ENCODE data around the gene EME2. TPM values are rescaled to one million over a fixed set of nuclear protein-coding genes. Genes with fewer than 3 reads are reported as not detected.

EME2 gene
- total and polyA plus RNA-seq, 11 donors = 3.4 to 12.9 (median 6.0) TPM

DNA sequence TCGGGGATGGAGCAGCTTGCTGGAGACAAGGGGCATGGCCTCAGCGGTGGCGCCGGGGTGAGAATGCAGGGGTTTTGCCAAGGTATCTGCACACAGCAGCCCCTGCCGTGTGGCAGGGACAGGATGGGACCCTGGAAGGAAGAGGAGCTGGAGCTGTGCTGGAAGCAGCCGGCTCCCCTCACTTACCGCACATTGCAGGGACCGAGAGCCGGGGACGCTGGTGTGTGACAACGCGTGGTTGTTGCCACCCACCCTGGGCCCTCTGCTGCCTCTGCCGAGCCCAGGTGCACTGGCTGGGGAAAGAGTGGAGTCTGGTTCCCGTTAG is 13.2 kb downstream of the EME2 start:
- Histone ChIP-seq H3K4me3 (no peak overlapping the region), H3K9me3 (no peaks in the 10 kb centered on the region), H3K27me3 (no peaks in the 10 kb centered on the region), H3K36me3 (peaks cover 0 to 50% (median 35%) of the 10 kb centered on the region in 9 donors), H3K27ac (no peak overlapping the region), H3K4me1 (peaks cover 2 to 43% (median 20%) of the 10 kb centered on the region in 12 donors)
- TF ChIP-seq POLR2A (IDR thresholded peaks at IDR 0.05) = no peak
- TF ChIP-seq, protein P1, sequence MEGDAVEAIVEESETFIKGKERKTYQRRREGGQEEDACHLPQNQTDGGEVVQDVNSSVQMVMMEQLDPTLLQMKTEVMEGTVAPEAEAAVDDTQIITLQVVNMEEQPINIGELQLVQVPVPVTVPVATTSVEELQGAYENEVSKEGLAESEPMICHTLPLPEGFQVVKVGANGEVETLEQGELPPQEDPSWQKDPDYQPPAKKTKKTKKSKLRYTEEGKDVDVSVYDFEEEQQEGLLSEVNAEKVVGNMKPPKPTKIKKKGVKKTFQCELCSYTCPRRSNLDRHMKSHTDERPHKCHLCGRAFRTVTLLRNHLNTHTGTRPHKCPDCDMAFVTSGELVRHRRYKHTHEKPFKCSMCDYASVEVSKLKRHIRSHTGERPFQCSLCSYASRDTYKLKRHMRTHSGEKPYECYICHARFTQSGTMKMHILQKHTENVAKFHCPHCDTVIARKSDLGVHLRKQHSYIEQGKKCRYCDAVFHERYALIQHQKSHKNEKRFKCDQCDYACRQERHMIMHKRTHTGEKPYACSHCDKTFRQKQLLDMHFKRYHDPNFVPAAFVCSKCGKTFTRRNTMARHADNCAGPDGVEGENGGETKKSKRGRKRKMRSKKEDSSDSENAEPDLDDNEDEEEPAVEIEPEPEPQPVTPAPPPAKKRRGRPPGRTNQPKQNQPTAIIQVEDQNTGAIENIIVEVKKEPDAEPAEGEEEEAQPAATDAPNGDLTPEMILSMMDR (IDR thresholded peaks at IDR 0.05) = no peak
- DNase-seq = peak in 1 of 5 donors; percentile 24
- 87 to 91% (median 87%) methylated on average over 13 to 14 of the region's 14 CpGs for WGBS, 4 donors
- no peak for ATAC-seq
- intact Hi-C loops (cut with DNase I) = no loop called here

DNA sequence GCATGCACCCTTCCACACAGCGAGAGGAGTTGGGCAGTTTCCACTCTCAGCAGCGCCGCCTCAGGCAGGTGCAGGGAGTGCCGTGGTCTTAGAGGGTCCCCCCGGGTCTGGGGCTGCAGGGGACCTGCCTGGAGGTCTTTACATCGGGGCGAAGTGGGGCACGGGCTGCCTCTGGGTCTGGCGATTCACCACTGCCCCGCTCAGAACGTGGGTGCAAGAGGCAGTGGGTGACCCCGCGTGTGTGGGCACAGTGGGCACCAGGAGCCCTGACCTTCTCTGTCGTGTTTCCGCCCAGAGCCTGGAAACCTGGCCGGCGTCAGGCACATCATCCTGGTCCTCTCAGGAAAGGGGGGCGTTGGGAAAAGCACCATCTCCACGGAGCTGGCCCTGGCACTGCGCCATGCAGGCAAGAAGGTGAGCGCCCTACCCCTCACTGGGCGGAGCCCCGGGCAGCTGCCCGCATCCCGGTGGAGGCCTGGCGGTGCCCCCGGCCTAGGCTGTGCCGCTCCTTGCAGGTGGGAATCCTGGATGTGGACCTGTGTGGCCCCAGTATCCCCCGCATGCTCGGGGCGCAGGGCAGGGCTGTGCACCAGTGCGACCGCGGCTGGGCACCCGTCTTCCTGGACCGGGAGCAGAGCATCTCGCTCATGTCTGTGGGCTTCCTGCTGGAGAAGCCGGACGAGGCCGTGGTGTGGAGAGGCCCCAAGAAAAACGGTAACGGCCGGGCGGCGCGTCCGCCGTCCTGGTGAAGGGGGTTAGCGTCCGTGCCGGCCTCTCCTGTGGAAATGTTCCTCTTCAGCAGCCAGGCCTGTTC is 13.8 kb downstream of the EME2 start:
- ATAC-seq (no peak), DNase-seq (peak; percentile 7 to 67 (median 21))
- H3K4me1 ChIP-seq = peaks cover under 1 to 36% (median 14%) of the 10 kb centered on the region in 12 donors
- intact Hi-C loops (cut with DNase I) = no loop called here
- no peaks in the 10 kb centered on the region for H3K9me3 ChIP-seq
- no peaks in the 10 kb centered on the region for H3K27me3 ChIP-seq
- H3K4me3 ChIP-seq = no peak overlapping the region
- no peak for TF ChIP-seq POLR2A (IDR thresholded peaks at IDR 0.05)
- WGBS, 4 donors = 86 to 92% (median 90%) methylated on average over 31 to 51 of the region's 51 CpGs
- peaks cover 0 to 52% (median 32%) of the 10 kb centered on the region in 9 donors for H3K36me3 ChIP-seq
- no peak overlapping the region for H3K27ac ChIP-seq

DNA sequence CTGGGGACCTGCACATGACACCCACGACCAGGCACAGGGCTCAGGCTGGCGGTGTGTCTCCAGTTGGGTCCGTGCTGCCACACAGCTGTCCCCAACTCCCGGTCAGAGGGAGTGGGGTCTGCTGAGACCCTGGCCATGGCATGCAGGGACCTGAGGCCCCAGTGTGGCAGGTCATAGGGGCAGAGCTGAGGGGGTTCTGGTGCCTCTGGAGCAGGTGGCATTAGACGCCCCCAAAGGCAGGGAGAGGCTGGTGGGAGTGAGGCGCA is 14.4 kb downstream of the EME2 start:
- no peak overlapping the region for H3K4me3 ChIP-seq
- ATAC-seq (no peak), DNase-seq (no peak)
- intact Hi-C loops (cut with DNase I) = no loop called here
- H3K4me1 ChIP-seq = peaks cover 0 to 31% (median 12%) of the 10 kb centered on the region in 12 donors
- peaks cover 0 to 55% (median 32%) of the 10 kb centered on the region in 9 donors for H3K36me3 ChIP-seq
- WGBS, 4 donors = 85 to 92% (median 90%) methylated on average over 5 to 6 of the region's 6 CpGs
- no peaks in the 10 kb centered on the region for H3K9me3 ChIP-seq
- no peaks in the 10 kb centered on the region for H3K27me3 ChIP-seq
- TF ChIP-seq, protein P1 (IDR thresholded peaks at IDR 0.05) = no peak
- no peak for TF ChIP-seq POLR2A (IDR thresholded peaks at IDR 0.05)
- H3K27ac ChIP-seq = no peak overlapping the region

- Histone ChIP-seq H3K9me3 (no peaks in the 10 kb centered on the region), H3K27me3 (no peaks in the 10 kb centered on the region), H3K36me3 (peaks cover 0 to 55% (median 32%) of the 10 kb centered on the region in 9 donors), H3K4me1 (peaks cover 0 to 30% (median 12%) of the 10 kb centered on the region in 12 donors), H3K4me3 (no peak overlapping the region), H3K27ac (no peak overlapping the region)
- no peak for ATAC-seq
- no peak for TF ChIP-seq POLR2A (IDR thresholded peaks at IDR 0.05)
- TF ChIP-seq, protein P1 (IDR thresholded peaks at IDR 0.05) = no peak
- WGBS, 4 donors = 89 to 92% (median 92%) methylated on average over 36 to 44 of the region's 44 CpGs
- DNase-seq = peak in 2 of 5 donors; percentile 7 to 26
- intact Hi-C loops (cut with DNase I) = no loop called here
These were observed 14.9 kb downstream of the EME2 start for GRCh38 chr16:1787322-1788094.

All from heart left ventricle (tissue), 16 donors.